ENCODE data around the gene NCKAP5.
A peak's percentile ranks its signal among the peaks of the same experiment; 100 is the strongest.
"Not testable (repeated sequence)": the region's sequence is repeated elsewhere in the genome, so short reads cannot be mapped to it uniquely, and the experiment has no call there.

The NCKAP5 gene

DNA sequence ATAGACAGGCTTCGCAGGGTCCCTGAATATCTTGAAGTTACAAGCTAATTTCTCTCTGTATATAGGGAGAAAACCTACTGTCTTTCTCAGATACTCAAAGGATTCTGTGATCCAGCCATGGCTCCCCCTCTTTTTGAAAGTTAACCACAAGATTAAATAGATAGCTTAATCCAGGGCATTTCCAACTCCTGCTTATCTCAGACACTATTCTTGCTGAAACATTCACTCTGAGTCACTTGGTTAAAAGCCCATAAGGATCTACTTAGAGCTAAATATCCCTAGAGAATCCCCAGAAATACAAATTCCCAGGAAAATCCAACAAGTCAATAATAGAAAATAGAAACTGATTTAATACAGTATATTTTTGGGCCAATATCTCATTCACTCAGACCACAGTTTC lies 719.1 kb downstream of the NCKAP5 start:
- no peak for DNase-seq

DNA sequence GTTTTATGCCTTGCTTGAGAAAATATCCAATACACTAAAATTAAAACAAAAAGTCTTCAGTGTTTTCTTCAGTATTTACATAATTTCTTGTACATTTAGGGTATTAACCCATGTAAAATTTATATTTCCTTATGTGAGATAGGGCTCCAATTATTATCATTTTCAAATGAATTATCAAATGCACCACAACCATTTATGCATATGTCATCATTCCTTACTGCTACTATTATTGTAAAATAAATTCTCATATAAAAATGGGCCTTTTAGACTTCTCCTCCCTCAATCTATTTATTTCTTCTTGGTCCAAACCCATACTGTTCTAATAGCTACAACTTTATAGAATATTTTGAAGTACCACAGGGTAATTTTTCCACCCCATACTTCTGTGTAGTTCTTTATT lies 722.9 kb downstream of the NCKAP5 start:
- no peak for DNase-seq

DNA sequence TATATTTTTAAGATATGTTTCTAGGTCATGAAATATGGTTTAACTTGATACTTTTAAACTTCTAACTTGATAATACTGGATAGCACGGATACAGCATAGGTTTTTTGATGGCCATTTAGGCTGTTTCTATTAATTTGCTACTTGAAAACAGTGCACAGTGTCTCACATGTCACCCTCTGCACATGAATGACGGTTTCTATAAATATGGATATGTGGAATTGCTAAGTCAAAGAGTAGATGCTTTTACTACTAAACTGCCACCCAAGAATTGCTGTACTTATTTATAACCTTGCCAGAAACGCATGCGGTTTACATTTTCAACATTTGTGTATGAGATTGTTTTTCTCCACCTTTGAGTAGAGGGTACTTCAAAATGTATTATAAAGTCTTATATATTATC lies 723.7 kb downstream of the NCKAP5 start:
- no peak for DNase-seq

DNA sequence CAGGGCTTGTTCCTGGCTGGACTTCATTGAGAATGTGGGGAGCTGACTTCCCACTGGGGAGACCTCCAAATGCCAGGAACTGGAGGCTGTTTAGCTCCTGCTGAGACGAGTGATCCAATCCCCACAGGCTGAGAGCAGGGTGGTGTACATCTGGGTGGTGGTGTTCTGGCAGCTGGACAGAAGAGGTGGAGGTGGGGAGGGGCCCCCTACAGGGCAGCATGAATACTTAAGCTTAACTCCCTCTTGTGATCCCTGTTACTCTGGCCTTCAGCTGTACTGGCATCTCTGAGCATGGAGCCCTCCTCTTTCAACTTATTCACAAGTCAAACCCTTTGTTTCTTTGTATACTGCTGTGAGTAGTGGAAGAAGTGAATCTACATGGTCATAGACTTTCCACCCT lies 730.5 kb downstream of the NCKAP5 start:
- DNase-seq = no peak

DNA sequence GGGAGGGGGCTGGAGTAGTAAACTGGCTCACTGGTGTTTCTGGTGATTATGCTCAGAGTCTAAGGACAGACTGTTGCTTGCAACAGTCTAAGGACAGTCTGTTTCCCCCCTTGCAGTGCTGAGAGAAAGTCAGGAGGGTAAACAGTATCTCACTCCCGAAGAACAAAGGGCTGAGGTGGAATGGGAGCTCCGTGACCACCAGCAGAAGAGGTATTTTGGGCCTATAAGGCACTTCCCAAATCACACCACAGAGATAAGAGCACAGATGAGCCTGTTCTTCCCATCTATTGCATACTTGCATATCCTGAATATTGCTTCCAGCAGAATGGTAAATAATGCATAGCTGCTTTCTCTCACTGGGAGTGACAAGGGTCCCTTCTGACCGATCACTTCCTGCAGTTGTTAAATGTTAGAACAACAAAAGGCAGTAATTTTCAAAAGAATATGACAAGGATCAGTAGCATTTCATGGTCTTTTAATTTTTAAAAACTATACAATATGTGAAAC lies 737.9 kb downstream of the NCKAP5 start:
- no peak for DNase-seq

DNA sequence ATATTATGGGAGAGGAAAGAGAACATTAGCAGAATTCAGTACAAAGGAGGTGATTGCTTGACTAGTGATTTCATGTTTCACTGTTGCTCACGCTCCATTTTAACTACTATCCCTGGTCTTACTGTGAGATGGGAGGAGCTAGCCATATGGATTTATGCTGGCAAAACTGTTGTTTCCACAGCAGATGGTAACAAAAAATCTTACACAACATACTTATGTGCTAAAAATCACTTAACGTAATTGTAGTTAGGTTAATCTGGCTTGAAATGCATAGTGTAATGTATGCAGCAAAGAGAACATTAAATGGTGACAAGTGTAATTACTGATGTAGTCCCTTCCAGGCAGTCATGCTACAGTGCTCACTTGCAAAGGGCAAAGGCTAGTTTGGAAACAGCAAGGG lies 742.7 kb downstream of the NCKAP5 start:
- peak; percentile 11 for DNase-seq

DNA sequence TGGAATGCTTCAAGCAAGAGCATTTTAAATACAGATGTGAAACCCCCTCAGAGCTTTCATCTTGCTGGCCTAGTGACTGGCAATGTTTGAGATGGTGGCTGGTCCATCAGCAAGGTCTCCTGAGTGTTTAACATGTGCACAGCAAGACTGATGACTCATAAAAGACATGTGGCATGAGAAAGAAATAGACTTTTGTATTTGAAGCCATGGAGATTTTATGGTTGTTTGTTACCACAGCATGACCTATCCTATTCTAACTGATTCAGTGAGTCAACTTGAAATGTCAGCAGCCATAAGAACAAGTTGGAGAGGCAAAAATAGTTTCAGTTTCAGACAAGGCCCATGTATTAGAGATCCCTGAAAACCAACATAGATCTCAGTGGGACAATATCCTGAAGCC lies 743.5 kb downstream of the NCKAP5 start:
- DNase-seq = no peak

DNA sequence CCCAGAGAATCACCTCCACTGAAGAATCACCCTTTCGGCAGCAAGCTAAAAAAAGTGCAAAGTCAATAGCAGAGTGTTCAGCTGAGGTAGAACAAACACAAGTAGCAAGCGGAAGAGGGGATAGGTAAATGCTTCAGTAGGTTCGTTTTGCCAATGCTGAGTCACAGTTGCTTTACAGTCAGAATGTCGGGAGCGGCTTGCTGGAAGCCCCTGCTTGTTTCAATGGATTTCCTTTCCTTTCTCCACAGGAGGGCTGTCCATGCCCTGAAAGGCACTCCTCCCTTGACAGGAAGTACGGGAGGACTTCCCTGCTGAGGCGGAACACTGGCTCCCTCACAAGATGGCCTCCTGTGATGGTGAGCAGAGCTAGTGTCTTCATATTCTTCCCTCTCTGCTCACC lies 752.0 kb downstream of the NCKAP5 start:
- DNase-seq = no peak

DNA sequence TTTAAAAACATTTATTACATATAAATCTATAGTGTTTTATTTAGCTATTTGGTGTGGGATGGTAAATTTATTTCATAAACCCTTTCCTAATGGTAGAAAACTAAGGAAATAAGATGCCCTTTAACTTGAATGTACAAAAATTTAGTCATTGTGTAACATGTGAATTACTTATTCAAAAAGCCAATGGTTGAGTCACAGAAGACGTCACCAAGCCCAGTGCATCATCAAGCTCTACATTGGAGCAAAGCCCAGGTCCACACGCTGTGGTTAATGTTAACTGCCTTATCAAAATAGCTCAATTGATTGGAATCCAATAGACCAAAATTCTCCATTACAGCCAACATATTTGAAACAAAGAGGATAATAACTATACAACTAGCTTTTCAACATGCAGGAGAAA lies 752.7 kb downstream of the NCKAP5 start:
- no peak for DNase-seq

DNA sequence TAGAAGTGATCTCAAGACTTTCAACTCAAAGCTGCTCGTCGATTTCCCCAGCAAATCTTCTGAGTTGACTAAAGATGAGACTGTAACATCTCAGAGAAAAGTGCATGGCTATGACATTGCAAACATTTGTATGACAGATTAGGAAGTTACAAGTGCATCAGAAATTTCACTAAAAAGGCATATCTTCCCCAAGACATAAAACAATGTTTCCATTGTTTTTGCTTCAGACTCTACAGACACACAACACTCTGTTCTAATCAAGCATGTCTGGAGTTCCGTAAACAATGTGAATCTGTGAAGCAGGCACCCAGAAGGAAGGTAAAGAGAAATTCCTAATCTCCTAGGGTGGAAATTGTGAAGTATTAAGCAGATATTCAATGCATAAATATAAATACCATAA lies 753.6 kb downstream of the NCKAP5 start:
- DNase-seq = no peak

DNA sequence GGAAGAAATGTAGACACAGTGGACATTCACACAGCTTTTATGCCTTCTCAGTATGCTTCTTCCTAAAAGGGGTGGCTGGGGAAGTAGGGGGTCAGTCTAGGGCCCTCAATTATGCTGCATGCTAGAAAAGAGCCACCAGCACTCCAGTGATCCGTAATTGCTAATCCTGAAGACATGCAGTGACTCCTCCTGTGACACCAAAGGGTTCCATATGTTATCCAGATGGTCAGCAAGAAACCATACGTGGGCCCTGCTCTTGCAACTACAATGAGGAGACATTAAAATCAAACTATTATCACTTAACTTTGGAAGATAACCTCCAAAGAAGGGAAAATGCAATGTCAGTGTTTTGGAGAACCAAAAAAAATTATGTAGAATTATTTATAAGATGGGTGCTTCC lies 754.8 kb downstream of the NCKAP5 start:
- DNase-seq = peak; percentile 0

DNA sequence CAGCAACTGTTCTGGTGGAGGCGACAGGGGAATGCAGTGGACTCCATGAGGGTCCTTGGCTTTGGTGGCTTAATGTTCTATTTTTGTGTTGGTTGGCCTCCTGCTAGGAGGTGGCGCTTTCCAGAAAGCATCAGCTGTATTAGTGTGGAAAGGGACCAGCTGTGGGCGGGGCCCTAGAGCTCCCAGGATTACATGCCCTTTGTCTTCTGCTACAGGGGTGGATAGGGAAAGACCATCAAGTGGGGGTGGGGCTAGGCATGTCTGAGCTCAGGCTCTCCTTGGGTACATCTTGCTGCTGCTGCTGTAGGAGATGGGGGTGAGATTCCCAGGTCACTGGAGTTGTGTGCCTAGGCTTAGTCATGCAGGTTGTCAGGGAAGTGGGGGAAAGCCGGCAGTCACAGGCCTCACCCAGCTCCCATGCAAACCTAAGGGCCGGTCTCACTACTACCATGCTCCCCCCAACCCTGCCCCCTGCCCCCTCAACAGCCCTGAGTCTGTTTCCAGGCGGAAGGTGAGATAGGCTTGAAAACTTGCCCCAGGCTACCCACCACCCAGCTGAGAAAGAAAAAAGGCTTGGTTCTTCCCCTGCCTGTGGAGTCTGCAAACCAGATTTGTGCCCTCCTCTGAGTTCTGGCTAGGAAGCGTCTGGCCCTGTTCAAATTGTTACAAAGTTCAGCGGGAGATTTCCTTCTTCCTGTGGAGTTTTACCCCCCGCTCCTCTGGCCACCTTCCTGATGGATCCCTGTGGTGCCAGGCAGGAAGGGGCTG lies 756.9 kb downstream of the NCKAP5 start:
- DNase-seq = no peak

DNA sequence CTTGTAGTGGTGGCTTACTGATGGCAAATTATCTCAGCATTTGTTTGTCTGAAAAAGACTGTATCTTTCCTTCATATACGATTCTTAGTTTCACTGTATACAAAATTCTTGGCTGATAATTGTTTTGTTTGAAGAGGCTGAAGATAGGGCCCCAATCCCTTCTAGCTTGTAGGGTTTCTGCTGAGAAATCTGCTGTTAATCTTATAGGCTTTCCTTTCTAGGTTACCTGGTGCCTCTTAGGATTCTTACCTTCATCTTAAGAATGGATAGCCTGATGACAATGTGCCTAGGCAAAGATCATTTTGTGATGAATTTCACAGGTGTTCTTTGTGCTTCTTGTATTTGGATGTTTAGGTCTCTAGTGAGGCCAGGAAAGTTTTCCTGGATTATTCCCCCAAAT lies 758.3 kb downstream of the NCKAP5 start:
- not testable (repeated sequence) for DNase-seq

DNA sequence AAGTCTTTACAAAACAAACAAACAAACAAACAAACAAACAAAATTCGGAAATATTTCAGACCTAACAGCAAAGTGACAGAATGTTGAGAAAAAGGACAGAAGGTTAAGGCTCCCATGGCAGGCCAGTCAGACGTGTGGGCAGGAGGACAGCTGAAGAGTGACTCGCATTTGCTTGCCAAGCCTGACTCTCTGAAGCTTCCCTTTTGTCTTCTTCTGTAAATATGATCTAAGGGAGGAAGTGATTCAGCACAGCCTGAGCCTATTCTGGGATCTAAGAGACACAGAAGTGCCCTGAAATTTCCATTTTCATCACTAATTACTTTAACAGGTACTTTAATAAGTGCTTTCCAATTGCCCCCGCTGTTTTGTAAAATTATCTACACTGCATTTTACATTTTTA lies 764.2 kb downstream of the NCKAP5 start:
- no peak for DNase-seq

DNA sequence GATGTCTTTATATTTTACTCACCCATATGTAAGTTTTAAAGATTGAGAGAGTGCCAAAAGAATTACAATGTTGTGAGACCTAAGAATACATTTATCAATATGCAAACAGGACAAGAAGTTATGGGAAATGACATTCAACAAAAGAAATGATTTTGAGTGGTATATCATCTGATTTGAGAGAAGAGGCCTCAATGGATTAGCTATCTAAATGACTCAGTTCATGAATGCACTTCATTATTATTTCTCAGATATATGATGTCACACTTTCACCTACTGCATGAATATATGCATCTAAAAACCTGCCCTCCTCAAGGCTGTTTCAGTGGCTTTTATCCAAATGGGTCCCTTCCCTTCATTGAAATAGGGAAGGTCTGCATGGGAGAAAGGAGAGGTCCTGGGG lies 769.9 kb downstream of the NCKAP5 start:
- no peak for DNase-seq

DNA sequence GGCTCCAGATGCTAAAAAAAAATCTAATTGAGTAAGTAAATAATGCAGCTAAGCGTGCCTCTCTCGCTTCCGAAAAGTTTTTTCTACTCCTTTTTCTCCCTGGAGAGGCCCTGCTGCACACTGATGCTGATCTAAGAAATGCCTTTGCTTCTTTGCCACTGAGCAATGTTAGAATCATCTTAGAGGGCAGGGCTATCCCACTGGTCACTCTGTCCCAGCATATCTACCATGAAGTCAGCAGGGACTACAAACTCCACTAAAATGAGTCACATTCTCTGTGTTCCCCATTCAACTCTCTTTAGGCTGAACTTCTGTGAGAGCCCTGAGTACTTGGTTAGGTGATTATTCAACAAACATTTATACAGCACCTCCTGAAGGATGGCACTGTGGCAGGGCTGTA lies 770.7 kb downstream of the NCKAP5 start:
- no peak for DNase-seq

DNA sequence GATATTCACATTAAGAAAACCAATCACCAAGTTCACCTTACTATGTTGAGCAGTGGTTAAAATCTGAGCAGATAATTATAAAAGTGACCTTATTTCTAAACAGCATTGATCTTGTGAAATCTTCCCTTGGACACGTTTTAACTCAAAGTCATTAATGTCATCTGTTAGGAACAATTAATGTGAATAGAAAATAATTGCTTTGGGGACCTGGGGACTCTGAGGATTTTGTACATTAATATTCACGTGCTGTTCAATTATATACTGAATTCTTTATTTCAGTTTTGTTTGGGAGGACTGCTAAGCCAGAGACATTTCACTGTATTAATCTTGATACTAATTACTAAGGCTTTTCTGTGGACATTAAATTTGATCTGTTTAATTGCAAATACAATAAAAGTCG lies 771.2 kb downstream of the NCKAP5 start:
- no peak for DNase-seq

DNA sequence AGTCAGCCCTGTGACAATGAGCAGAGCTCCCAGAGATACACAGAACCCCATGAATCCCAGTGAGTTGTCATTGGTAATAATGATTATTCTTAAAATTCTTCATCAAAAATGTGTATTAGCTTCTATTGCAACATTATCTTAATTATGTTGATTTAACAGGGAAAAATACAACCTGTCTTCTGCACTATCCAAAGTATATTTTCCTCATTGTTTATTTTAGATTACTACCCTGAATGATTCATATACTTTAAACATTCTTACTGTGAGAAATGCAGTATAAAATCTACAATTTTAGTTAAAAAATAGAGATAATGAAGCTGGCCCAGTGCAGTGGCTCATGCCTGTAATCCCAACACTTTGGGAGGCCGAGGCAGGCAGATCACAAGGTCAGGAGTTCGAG lies 773.0 kb downstream of the NCKAP5 start:
- no peak for DNase-seq

DNA sequence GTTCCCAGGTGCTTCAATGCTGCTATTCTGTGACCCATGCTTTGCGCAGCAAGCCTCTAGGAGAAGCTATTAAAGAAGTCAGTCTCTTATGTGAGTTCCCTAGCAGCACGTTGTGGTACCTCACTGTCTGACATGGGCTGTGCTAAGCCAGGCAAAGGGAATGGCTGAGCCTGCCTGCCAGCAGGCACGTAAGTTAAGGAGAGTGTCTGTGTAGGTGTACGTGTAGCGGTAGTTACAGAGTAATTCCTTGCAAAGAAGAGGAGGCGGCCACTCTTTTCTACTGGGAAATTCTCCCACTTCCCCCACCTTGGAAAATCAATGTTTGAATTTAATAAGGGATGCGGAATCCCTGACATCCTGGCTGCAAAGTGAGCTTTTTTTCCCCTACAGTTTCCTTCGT lies 774.7 kb downstream of the NCKAP5 start:
- no peak for DNase-seq

DNA sequence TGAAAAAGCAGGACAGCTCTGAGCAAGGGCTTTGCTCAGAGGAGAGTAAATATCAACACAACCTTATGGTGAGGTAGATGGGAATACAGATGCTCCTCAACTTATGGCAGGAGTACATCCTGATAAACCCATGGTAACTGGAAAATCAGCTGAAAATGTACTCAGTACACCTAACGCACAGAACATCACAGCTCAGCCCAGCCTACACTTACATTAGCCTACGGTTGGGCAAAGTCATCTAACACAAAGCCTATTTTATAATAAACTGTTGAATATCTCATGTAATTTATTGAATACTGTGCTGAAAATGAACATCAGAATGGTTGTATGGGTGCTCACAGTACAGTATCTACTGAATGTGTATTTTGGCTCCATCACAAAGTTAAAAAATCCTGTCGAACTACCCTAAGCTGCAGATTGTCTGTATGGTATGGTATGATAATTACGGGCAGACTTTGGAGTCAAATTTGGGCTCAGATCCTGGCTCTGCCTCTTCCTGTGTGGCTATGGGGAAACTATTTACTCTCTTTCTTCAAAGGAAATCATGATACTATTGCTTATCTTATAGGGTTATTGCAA lies 778.0 kb downstream of the NCKAP5 start:
- DNase-seq = no peak

DNA sequence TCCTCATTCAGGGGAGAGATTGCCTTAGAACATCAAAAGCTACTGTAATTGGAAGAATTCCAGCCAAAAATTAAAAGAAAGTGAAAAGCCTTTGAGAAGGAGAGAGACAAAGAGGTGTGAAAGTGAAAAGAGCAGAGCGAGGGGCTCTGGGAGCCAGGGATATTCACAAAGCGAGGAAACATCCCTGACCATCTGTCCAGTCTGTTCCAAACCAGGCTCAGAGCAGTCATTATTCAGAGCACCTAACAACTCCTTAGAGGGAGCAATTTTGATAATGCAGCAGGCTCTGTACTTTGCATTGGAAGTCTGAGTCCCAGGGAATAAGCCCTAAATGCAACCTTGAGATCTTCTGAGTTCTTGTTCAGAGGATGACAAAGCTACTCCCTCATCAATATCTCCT lies 779.2 kb downstream of the NCKAP5 start:
- DNase-seq = no peak

DNA sequence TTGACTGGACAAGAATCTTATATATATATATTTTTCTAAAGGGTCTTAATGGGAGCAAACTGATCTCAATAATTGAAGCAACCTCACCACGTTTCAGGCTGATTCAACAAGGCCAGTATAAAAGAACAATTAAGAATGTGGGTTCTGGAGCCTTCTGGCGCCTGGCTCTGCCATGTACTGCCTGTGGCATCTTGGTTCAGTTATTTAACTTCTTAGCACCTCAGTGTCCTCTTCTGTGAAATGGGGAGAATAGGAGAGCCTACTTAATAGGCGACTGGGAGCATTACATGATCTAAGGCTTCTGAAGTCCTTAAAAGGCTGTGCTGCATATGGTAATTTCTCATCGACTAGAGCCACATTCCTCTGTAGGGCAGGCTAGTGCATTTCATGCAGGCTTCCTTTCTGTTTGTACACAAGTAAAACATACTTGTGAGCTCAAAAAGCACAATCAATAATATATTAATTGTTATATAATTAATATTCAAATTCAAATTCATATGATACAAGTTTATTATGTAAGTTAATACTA lies 779.9 kb downstream of the NCKAP5 start:
- DNase-seq = no peak

DNA sequence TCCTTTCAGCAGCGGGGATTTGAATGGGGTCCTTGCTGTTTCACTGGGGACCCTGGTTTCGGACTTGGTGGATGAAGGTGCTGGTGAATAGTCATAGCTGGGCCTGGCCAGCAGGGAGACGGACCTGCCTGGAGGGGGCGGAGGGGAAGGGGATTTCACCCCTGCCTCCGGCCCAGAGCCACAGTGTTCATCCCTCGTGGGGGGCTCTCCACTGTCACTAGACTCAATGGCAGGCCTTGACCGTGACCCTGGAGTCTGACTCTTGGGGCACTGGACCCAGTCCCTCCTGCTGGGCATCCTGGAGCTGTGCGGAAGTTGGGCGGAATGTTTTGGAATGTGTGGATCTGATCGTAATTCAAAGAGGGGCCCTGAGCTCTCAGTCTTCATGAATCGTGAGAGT lies 784.4 kb downstream of the NCKAP5 start:
- DNase-seq = no peak

DNA sequence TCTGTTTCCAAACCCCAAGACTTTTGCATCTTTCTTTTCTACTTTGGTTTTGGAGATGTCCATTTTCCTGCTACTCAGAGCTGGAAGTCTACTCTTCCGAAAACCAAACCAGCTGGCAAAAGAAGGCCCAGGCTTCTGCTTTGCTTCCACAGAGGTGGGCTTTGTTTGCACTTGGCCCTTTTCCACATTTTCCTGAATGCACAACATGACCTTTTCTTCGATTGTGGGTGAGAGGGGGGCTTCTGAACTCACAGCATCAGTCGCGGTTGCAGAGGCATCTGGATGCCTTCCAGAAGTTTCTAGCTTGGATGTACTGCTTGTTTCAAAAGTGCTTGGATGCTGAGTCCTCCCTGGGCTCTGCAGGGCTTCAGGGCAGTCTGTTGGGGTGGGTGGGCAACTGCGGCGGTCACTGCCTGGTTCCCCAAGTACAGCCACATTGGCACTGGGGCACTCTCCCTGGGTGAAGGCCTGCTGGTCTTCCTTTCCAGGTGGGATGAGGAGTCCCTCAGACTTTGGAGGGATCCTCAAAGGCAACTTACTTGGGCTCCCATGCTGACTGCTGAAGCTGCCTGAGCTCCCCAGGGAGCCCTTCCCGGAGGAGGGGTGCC lies 786.0 kb downstream of the NCKAP5 start:
- no peak for DNase-seq

Measured in DMS 273 treated with DMSO at 0.1 percent for 48 hours (cell line).